ENCODE results near the gene GRIN2A.

GRIN2A gene

GRCh38 chr16:10040136-10041080 is 141.8 kb downstream of the GRIN2A start:
- TF ChIP-seq CTCF (IDR thresholded peaks at IDR 0.05; ENCODE audit: insufficient read depth, low read length, poor library complexity, severe bottlenecking): no peak
- Histone ChIP-seq H3K4me3 (replicated peaks; ENCODE audit: low read depth, low read length) (no peak overlapping the region), H3K27me3 (replicated peaks; ENCODE audit: control insufficient read depth, insufficient read depth, low read length) (no peaks in the 10 kb centered on the region), H3K36me3 (ENCODE audit: control insufficient read depth, insufficient read depth, low read length) (no peaks in the 10 kb centered on the region)
- no peak for DNase-seq (ENCODE audit: extremely low read depth, insufficient read length)

DNA sequence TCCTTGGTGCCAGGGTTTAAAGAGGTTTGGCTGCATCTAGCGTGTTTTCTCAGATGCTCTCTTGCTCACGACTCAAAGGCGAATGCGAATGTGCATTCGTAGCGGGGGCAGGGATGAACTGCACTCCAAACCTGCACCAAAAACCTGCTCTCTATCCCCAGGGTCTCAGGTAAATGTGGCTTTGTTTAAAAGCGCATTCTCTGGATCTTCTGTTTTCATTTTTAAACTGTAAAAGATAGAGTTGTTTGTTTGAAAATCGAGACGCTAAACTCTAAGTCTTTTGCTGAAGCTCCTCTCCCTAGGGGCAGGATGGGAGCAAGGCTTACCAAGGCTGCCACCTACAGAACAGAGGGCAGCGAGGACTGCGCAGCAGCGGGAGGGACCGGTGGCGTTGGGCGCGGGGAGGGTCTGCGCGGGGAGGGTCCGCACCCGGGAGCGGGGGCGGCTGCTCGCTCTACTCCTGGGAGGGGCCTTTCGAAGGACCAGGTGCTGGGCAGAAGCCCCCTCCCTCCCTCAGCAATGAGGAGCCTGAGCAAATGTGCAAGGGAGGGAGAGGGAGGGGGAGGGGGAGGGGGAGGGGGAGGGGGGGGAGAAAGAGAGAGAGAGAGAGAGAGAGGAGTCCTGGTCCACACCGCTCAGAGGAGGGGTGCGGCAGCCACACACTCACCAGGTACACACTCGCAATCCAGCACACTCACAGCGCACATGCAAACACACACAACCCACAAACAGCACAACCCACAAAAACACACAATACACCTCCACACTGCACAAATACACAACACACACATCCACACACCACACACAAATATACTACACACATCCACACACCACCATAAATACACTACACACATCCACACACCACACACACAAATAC is 142.8 kb downstream of the GRIN2A start:
- peak; percentile 36 for DNase-seq (ENCODE audit: extremely low read depth, insufficient read length)
- Histone ChIP-seq H3K27me3 (replicated peaks; ENCODE audit: control insufficient read depth, insufficient read depth, low read length) (no peaks in the 10 kb centered on the region), H3K36me3 (ENCODE audit: control insufficient read depth, insufficient read depth, low read length) (no peaks in the 10 kb centered on the region), H3K4me3 (replicated peaks; ENCODE audit: low read depth, low read length) (no peak overlapping the region)
- no peak for TF ChIP-seq CTCF (IDR thresholded peaks at IDR 0.05; ENCODE audit: insufficient read depth, low read length, poor library complexity, severe bottlenecking)

- DNase-seq (ENCODE audit: extremely low read depth, insufficient read length): no peak
- Histone ChIP-seq H3K36me3 (ENCODE audit: control insufficient read depth, insufficient read depth, low read length) (no peaks in the 10 kb centered on the region), H3K27me3 (replicated peaks; ENCODE audit: control insufficient read depth, insufficient read depth, low read length) (no peaks in the 10 kb centered on the region; the same call in none of the 2 replicates), H3K4me3 (replicated peaks; ENCODE audit: low read depth, low read length) (no peak overlapping the region)
- TF ChIP-seq CTCF (IDR thresholded peaks at IDR 0.05; ENCODE audit: insufficient read depth, low read length, poor library complexity, severe bottlenecking): no peak
Observed at GRCh38 chr16:10037751-10038150, 144.5 kb downstream of the GRIN2A start.

DNA sequence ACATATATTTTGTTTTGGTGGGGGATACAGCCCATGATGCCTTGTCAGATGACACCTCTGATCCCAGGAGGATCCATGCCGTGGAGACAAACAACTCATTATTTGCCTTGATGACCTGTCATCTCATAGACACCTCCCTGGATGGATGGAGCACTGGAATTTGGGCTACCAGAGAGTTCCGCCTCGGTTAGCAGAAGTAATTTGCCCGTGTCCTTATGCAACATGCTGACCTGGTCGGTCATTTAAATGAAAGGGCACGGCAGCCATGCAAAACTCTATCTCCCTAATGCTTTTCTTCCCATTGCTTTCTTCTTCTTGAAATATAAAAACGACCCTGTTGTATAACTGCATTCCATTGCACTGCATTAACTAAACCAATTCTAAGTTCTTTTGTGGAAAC is 145.3 kb downstream of the GRIN2A start:
- no peaks in the 10 kb centered on the region for H3K36me3 ChIP-seq (ENCODE audit: control insufficient read depth, insufficient read depth, low read length)
- TF ChIP-seq CTCF (IDR thresholded peaks at IDR 0.05; ENCODE audit: insufficient read depth, low read length, poor library complexity, severe bottlenecking): no peak
- H3K4me3 ChIP-seq (replicated peaks; ENCODE audit: low read depth, low read length): no peak overlapping the region
- no peaks in the 10 kb centered on the region; the same call in none of the 2 replicates for H3K27me3 ChIP-seq (replicated peaks; ENCODE audit: control insufficient read depth, insufficient read depth, low read length)
- no peak for DNase-seq (ENCODE audit: extremely low read depth, insufficient read length)

DNA sequence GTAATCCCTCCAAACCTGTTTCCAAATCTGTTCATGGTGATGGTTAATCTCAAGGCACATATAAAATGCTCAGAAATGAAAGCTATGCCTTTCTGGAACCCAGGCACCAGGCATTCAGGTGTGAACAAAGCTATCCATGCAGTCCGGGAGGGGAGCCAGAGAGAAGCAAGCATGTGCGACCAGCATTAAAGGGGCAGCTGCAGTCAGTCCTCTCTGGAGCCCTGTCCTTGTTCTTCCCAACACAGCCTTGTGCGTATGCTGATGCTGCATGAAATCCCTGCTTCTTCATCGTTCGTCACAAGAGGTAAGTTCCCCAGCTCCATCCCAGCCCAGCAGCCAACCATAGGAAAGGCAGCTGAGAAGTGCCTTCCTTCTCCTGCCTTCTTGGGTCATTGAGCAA is 148.7 kb downstream of the GRIN2A start:
- Histone ChIP-seq H3K36me3 (ENCODE audit: control insufficient read depth, insufficient read depth, low read length) (no peaks in the 10 kb centered on the region), H3K27me3 (replicated peaks; ENCODE audit: control insufficient read depth, insufficient read depth, low read length) (no peaks in the 10 kb centered on the region; the same call in none of the 2 replicates), H3K4me3 (replicated peaks; ENCODE audit: low read depth, low read length) (no peak overlapping the region)
- no peak for TF ChIP-seq CTCF (IDR thresholded peaks at IDR 0.05; ENCODE audit: insufficient read depth, low read length, poor library complexity, severe bottlenecking)
- no peak for DNase-seq (ENCODE audit: extremely low read depth, insufficient read length)
